Activated CD8-positive, alpha-beta memory T cell treated with anti-CD3 and anti-CD28 coated beads, Interleukin-2, amount 50 U/mL, for 24 hours (primary cell): ENCODE results near the gene SMAD6.

Experiments used
- DNase-seq: peaks from one replicate; pipeline ENCODE4 v3.0.0-alpha.2; 2020; ENCODE audit errors: extremely low read depth

Gene SMAD6

GRCh38 chr15:66703540-66703941 lies 1.5 kb downstream of the SMAD6 start:
- no peak for DNase-seq

- no peak for DNase-seq
Measured at GRCh38 chr15:66704019-66704802, 2.2 kb downstream of the SMAD6 start.

GRCh38 chr15:66704803-66705153 lies 2.7 kb downstream of the SMAD6 start:
- DNase-seq, result no peak

GRCh38 chr15:66705277-66706146 lies 3.5 kb downstream of the SMAD6 start:
- DNase-seq, result no peak

GRCh38 chr15:66706225-66706732 lies 4.2 kb downstream of the SMAD6 start:
- no peak for DNase-seq

GRCh38 chr15:66706840-66707239 lies 4.8 kb downstream of the SMAD6 start:
- DNase-seq, result no peak

GRCh38 chr15:66707310-66708082 lies 5.5 kb downstream of the SMAD6 start:
- DNase-seq, result no peak

- no peak for DNase-seq
Measured at GRCh38 chr15:66708389-66708788, 6.4 kb downstream of the SMAD6 start.

GRCh38 chr15:66709884-66710283 lies 7.8 kb downstream of the SMAD6 start:
- DNase-seq, result no peak

GRCh38 chr15:66711260-66711659 lies 9.2 kb downstream of the SMAD6 start:
- DNase-seq, result no peak

GRCh38 chr15:66711862-66712261 lies 9.8 kb downstream of the SMAD6 start:
- DNase-seq, result no peak

- DNase-seq, result no peak
Measured at GRCh38 chr15:66713843-66714508, 11.9 kb downstream of the SMAD6 start.

GRCh38 chr15:66714543-66714981 lies 12.5 kb downstream of the SMAD6 start:
- DNase-seq, result no peak

- DNase-seq, result no peak
Measured at GRCh38 chr15:66715181-66715624, 13.2 kb downstream of the SMAD6 start.

GRCh38 chr15:66715720-66716655 lies 14.0 kb downstream of the SMAD6 start:
- DNase-seq, result no peak

GRCh38 chr15:66716656-66717020 lies 14.6 kb downstream of the SMAD6 start:
- no peak for DNase-seq

GRCh38 chr15:66718220-66718988 lies 16.4 kb downstream of the SMAD6 start:
- DNase-seq, result no peak

- DNase-seq, result no peak
Measured at GRCh38 chr15:66719471-66719870, 17.4 kb downstream of the SMAD6 start.

GRCh38 chr15:66720206-66721010 lies 18.4 kb downstream of the SMAD6 start:
- no peak for DNase-seq
